NCI-H128 (cell line): ENCODE data around the gene LRP5.

Experiments used
- DNase-seq: peaks from one replicate; lab custom pipeline; 2025; ENCODE audit not compliant: unreplicated experiment; lab: John Stamatoyannopoulos, UW

The LRP5 gene

GRCh38 chr11:68369756-68370155, 57.4 kb downstream of the LRP5 start:
- DNase-seq = no peak

DNA sequence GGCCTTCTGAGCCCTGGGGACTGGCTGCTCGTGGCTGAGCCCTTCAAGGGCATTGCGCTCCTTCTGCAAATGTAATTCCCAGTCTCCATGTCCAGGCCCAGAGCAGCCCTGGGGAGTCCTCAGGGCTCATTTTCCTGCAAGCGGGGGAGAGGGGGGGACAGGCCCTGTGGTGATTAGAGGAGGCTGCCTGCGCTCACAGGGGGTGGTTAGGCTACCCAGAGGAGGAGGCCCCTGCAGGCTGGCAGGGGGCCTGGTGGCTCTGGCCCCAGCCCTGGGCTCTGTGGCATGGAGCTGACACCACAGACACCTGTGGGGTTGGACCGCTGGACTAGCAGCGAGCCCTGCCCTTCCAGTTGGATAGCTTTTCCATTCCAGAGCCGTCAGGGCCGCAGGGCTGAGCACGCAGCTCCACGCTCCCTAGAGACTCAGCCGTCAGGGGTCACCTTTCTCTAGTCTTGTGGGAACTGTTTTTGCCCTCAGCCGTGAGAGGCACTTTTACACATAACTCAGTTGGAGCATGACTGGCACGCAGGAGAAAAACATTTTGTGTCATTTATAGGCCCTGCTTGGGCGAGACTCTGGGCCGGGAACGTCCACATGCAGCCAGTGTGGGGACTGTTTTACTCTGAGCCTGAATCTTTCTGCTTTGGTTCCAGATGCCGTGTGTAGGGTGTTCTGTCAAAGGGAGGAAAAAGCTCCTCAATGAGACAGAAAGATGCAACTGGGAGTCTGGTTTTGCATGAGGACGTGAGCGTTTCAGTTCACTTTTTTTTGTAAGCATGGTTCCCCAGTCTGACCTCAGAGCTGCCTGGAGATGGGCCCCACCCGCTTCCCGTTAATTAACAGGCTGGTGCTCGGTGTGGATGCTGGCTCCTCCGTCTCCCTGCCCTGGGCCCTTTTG, 58.1 kb downstream of the LRP5 start:
- DNase-seq = no peak

GRCh38 chr11:68371171-68372041, 59.0 kb downstream of the LRP5 start:
- DNase-seq = no peak

- no peak for DNase-seq
Observed at GRCh38 chr11:68372114-68372513, 59.7 kb downstream of the LRP5 start.

GRCh38 chr11:68372625-68373024, 60.2 kb downstream of the LRP5 start:
- DNase-seq = no peak

GRCh38 chr11:68373189-68373814, 60.9 kb downstream of the LRP5 start:
- DNase-seq = no peak

- DNase-seq = no peak
Observed at GRCh38 chr11:68373815-68374501, 61.6 kb downstream of the LRP5 start.

DNA sequence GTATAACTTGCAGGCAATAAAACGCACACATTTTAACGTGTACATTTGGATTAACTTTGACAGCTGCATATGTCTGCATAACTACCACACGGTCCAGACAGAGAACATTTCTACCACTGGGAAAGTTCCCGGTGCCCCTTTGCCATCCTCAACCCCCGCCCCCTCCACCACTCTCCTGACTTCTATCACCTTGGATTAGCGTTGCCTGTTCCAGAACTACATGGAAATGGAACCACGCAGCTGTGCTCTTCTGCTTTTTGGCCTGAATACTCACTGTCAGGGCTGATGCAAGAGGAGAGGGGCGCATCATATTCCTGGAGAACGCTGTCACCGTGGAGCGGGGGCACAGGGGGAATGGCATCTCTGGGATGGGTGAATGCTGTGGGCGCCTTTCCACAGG, 62.1 kb downstream of the LRP5 start:
- DNase-seq = no peak

- DNase-seq = no peak
Observed at GRCh38 chr11:68375337-68375736, 62.9 kb downstream of the LRP5 start.

- no peak for DNase-seq
Observed at GRCh38 chr11:68375766-68376165, 63.4 kb downstream of the LRP5 start.

GRCh38 chr11:68377389-68377795, 65.0 kb downstream of the LRP5 start:
- DNase-seq = no peak

- DNase-seq = no peak
Observed at GRCh38 chr11:68379206-68379605, 66.8 kb downstream of the LRP5 start.

DNA sequence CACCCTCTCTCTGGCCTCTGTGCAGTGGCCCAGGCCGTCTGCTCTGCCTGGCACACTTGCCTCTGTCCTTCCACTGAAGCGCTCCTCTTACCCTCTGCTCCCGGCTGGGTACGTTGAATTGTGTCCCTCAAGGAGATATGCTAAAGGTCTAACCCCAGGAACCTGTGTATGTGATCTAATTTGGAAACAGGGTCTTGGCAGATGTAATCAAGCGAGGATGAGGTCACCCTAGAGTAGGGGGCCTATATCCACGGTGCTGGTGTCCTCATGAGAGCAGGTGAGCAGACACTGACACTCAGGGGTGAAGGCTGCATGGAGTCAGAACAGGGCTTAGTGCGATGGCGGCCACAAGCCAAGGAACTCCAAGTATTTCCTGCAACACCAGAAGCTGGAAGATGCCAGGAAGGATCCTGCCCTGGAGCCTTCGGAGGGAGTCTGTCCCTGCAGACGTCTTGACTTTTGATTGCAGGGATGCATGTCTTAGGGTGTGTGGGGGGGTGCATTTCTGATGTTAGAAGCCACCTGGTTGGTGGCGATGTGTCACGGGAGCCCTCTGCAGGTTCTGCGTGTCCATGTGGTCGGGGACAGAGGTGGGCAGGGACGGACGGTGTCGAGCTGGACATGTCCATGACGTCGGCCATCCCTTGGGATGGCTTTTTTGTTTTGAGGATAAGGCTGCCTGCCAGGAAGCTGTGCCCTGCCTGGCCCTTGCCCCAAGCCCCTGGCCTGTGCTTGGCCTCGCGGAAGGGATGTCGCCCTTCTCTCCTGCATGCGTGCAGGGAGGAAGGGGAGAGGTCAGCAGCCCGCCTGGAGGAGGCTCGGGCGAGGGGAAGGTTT, 68.6 kb downstream of the LRP5 start:
- no peak for DNase-seq

GRCh38 chr11:68381716-68382115, 69.3 kb downstream of the LRP5 start:
- no peak for DNase-seq

DNA sequence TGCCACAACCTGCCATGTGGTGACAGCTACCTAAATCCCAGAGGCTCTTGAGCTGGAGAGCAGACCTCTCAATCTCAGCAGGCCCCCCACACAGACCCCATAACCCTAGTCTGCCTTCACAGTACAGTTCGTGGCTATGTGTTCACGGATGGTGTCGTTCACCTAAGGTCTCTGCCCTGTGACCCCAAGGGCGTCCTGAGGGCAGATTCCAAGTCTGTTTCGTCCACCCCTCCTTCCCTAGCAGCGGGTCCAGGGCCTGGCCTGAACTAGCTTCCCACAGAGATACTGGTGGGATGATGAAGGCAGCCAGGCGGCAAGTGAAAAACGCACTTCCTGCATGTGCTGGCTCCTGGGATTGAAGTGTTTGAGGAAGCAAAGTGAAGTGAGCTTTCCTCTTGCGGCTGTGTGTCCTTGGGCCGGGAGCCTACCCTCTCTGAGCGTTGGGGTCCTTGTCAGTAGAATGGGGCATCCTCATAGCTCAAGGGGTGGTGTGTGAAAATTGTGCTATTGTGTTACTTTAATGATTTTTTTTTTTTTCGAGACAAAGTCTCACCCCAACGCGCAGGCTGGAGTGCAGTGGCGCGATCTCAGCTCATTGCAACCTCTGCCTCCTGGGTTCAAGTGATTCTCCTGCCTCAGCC, 70.1 kb downstream of the LRP5 start:
- no peak for DNase-seq

DNA sequence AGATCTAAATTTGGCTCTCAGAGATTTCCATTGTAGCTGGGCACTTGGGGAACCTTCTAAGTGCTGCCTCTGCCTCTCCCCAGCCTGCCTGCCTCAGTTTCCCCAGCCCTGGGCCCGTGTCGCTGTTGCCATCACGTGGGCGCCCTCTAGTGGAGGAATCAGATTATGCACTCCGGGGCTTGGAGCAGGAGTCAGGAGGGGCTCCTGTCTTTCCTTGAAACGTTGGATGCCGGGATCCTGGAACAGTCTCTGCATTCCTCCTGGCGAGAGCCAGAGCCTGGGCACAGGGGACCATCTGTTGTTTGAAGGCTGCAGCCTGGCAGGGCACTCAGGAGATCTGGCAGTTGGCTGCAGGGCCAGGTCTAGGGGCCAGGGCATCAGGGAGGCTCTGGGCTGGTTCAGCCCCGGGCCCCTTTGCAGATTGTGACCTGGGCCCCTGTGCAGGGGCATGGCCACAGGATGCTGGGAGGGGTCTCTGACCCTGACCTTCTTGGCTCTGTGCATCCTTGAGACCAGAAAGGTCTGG, 71.6 kb downstream of the LRP5 start:
- DNase-seq = no peak

DNA sequence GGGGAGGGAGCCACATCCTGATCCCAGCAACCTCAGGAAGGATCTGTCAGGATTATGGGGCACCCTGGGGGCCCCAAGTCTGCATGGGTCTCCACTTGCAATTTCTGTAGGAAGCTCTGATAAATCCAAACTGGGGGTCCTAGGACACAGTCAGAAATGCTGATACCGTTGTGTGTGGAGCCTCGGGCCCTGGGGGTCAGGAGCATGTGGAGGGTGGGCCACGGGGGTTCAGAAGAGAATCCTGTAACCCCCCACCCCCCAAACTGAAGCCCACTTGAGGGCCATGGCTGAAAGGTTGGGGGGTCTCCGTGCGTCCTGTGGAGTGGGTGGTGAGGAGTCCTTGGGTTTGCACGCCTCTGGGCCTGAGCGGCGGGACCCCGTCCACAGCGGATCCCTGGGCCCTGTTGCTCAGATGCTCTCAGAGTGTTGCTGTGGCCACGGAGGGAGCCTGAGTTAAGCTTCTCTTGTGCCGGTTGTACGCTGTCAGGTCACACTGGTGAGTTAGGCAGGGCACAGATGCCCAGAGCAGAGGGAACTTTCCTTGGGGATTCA, 72.2 kb downstream of the LRP5 start:
- no peak for DNase-seq

DNA sequence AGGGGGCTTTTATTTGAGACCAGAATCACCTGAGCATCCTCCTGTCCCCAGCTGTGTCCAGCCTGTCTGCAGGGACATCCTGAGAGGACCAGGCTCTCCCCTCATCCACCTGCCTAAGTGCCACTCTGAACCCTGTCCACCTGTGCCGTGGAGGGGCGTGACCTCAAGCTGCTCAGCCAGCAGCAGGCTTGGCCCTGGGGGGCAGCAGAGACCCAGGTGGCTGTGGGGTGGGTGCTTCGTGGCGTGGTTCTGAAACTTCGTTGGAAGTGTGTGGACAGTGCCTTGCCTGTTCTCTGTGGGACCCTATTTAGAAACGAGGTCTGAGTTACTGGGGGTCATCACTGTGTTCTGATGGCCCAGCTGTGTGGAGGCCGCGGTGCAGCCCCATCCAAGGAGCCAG, 72.7 kb downstream of the LRP5 start:
- no peak for DNase-seq

- no peak for DNase-seq
Observed at GRCh38 chr11:68386331-68386978, 74.1 kb downstream of the LRP5 start.
